GM12878 (cell line): ENCODE results near the gene ADCY7. TPM values are rescaled to one million over a fixed set of nuclear protein-coding genes. Genes with fewer than 3 reads are reported as not detected.

ENCODE experiments used
- BACH1 ChIP-seq: fragments of 450-650 bp; IDR thresholded peaks from 2 replicates; pipeline ENCODE4 v1.6.1; 2017; ENCODE audit warnings: mild to moderate bottlenecking, borderline replicate concordance
- BHLHE40 ChIP-seq, 2 experiments: fragments of 450-650 bp in 1 of 2; IDR thresholded peaks; 2 replicates each; pipeline ENCODE4 v1.6.1; 2011 to 2017; ENCODE audit warnings: low read depth in 2 of 2, borderline replicate concordance in 1 of 2, improper control_type of control experiment in 1 of 2, low read length in 1 of 2, mild to moderate bottlenecking in 1 of 2
- CHD4 ChIP-seq: fragments of 200-600 bp; sonication (generic); IDR thresholded peaks from 2 replicates; pipeline ENCODE4 v1.6.1; 2016; ENCODE audit warnings: mild to moderate bottlenecking
- EED ChIP-seq: sonication (generic); IDR thresholded peaks from 2 replicates; pipeline ENCODE4 v1.6.1; 2016; ENCODE audit warnings: antibody characterized with exemption, low read depth
- FOXM1 ChIP-seq: IDR thresholded peaks from 2 replicates; pipeline ENCODE4 v1.6.1; 2012; ENCODE audit warnings: low read depth, mild to moderate bottlenecking, inconsistent platforms, low read length, moderate library complexity
- JUND ChIP-seq: IDR thresholded peaks from 2 replicates; pipeline ENCODE4 v1.6.1; 2012; ENCODE audit warnings: low read depth, mild to moderate bottlenecking, low read length, improper control_type of control experiment, moderate library complexity
- KLF5 ChIP-seq: fragments of 450-650 bp; IDR thresholded peaks from 2 replicates; pipeline ENCODE4 v1.6.1; 2014; ENCODE audit warnings: mild to moderate bottlenecking; ENCODE audit not compliant: partially characterized antibody
- MTA2 ChIP-seq: fragments of 450-650 bp; IDR thresholded peaks from 2 replicates; pipeline ENCODE4 v1.6.1; 2016; ENCODE audit warnings: low read depth, mild to moderate bottlenecking, moderate library complexity
- MYC ChIP-seq: IDR thresholded peaks from 2 replicates; pipeline ENCODE4 v1.6.1; 2011; ENCODE audit warnings: mild to moderate bottlenecking, low read length, moderate library complexity, inconsistent platforms; ENCODE audit not compliant: insufficient read depth, insufficient replicate concordance, insufficient read length, severe bottlenecking
- NFIC ChIP-seq: IDR thresholded peaks from 2 replicates; pipeline ENCODE4 v1.6.1; 2012; ENCODE audit warnings: low read depth, mild to moderate bottlenecking, inconsistent platforms, low read length, moderate library complexity
- NR2C2 ChIP-seq: IDR thresholded peaks from 2 replicates; pipeline ENCODE4 v1.6.1; 2011; ENCODE audit warnings: borderline replicate concordance, low read depth; ENCODE audit not compliant: control insufficient read depth, insufficient read length
- NR2F1 ChIP-seq: fragments of 450-650 bp; conservative IDR thresholded peaks from 2 replicates; pipeline ENCODE4 v1.6.1; 2017; ENCODE audit warnings: mild to moderate bottlenecking
- POLR2A ChIP-seq: IDR thresholded peaks from 2 replicates; pipeline ENCODE4 v1.6.1; 2011; ENCODE audit warnings: low read depth, mild to moderate bottlenecking, low read length
- POLR2AphosphoS2 ChIP-seq: IDR thresholded peaks from 2 replicates; pipeline ENCODE4 v1.6.1; 2011; ENCODE audit warnings: low read depth, mild to moderate bottlenecking, low read length, improper control_type of control experiment, moderate library complexity
- SPI1 ChIP-seq: IDR thresholded peaks from 2 replicates; pipeline ENCODE4 v1.6.1; 2011; ENCODE audit warnings: low read depth, mild to moderate bottlenecking, low read length, moderate library complexity, borderline replicate concordance; ENCODE audit not compliant: insufficient read depth
- SREBF2 ChIP-seq: IDR thresholded peaks from 2 replicates; pipeline ENCODE4 v1.6.1; 2012; ENCODE audit warnings: mild to moderate bottlenecking, low read length
- STAT3 ChIP-seq: IDR thresholded peaks from 2 replicates; pipeline ENCODE4 v1.6.1; 2011; ENCODE audit warnings: low read depth, low read length, improper control_type of control experiment
- TBL1XR1 ChIP-seq: IDR thresholded peaks from 2 replicates; pipeline ENCODE4 v1.6.1; 2012; ENCODE audit warnings: low read depth, low read length, improper control_type of control experiment
- YBX1 ChIP-seq: fragments of 450-650 bp; IDR thresholded peaks from 2 replicates; pipeline ENCODE4 v1.6.1; 2016; ENCODE audit warnings: antibody characterized with exemption
- polyA plus RNA-seq, 11 experiments: library from polyadenylated mRNA; depleted of rRNA in 4 of 11; unstranded in 6 of 11; stranded (reverse) in 5 of 11; fragments of >200 nt; fragmentation: Nextera tagmentation in 4 of 11; fragmentation: Illumina TruSeq in 1 of 11; extraction: Ambion mirVana in 4 of 11; extraction: Trizol in 1 of 11; gene quantifications; 1 replicate in 1 of 11; 2 replicates in 10 of 11; pipeline versions ENCODE4 v1.2.1 to v1.2.3, GENCODE V29; 2011 to 2016; ENCODE audit warnings: inconsistent platforms in 2 of 11, missing spikeins in 2 of 11, low read depth in 1 of 11
- total RNA-seq, 4 experiments: library from RNA; depleted of rRNA in 3 of 4; stranded (reverse); fragments of >200 nt in 3 of 4; fragmentation: Illumina TruSeq in 1 of 4; extraction: Trizol in 1 of 4; gene quantifications; 2 replicates each; pipeline versions ENCODE4 v1.2.1 to v1.2.3, GENCODE V29; 2013 to 2021
- TF ChIP-seq, protein P1 (sequence below): IDR thresholded peaks from 2 replicates; pipeline ENCODE4 v1.6.1; 2012; ENCODE audit warnings: mild to moderate bottlenecking, low read depth, low read length
- TF ChIP-seq, protein P2 (sequence below): IDR thresholded peaks from 2 replicates; pipeline ENCODE4 v1.6.1; 2012; ENCODE audit warnings: low read depth, low read length, improper control_type of control experiment
- TF ChIP-seq, protein P3 (sequence below): IDR thresholded peaks from 2 replicates; pipeline ENCODE4 v1.6.1; 2011; ENCODE audit warnings: borderline replicate concordance, low read depth, mild to moderate bottlenecking, moderate library complexity, mixed read lengths, low read length; ENCODE audit not compliant: insufficient read depth; ENCODE audit errors: extremely low read length
- TF ChIP-seq, protein P4 (sequence below): fragments of 150-350 bp; IDR thresholded peaks from 2 replicates; pipeline ENCODE4 v1.6.1; 2016; ENCODE audit warnings: low read depth, low read length

ADCY7 gene
- total and polyA plus RNA-seq, 10 of the 15 experiments (the other 5 are each of a cell fraction or from before 2014, with no cell fraction given), result 1.2 to 87.9 (median 24.4) TPM

DNA sequence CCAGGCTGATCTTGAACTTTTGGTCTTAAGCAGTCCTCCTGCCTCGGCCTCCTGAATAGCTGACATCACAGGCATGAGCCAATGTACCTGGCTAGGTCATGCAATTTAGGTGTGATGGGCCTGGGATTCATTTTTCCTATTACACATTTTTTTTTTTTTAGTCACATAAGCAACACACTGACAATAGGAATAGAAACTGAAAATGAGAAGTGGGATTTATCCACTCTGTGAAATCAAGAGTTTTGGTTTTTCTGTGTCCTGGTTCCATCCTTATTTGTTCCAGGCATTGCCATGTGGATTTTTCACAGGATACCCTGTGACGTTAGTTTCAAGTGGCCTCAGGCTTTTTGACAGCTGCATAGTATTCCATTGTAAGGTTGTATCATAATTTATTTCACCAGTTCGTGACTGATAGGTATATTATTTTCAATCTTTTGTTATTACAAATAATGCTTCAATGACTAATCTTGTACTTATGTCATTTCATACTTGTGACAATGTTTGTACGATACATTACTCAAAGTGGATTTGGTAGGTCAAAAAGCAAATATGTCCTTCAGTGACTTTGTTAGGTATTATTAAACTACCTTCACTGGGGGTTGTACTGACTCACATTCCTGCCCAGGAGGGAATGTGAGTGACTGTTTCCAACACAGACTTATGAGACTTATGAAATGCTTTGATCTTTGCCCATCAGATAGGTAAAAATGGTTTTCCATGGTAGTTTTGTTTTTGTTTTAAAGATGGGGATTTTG lies 10.6 kb downstream of the ADCY7 start (continued):
- TF ChIP-seq, protein P1, sequence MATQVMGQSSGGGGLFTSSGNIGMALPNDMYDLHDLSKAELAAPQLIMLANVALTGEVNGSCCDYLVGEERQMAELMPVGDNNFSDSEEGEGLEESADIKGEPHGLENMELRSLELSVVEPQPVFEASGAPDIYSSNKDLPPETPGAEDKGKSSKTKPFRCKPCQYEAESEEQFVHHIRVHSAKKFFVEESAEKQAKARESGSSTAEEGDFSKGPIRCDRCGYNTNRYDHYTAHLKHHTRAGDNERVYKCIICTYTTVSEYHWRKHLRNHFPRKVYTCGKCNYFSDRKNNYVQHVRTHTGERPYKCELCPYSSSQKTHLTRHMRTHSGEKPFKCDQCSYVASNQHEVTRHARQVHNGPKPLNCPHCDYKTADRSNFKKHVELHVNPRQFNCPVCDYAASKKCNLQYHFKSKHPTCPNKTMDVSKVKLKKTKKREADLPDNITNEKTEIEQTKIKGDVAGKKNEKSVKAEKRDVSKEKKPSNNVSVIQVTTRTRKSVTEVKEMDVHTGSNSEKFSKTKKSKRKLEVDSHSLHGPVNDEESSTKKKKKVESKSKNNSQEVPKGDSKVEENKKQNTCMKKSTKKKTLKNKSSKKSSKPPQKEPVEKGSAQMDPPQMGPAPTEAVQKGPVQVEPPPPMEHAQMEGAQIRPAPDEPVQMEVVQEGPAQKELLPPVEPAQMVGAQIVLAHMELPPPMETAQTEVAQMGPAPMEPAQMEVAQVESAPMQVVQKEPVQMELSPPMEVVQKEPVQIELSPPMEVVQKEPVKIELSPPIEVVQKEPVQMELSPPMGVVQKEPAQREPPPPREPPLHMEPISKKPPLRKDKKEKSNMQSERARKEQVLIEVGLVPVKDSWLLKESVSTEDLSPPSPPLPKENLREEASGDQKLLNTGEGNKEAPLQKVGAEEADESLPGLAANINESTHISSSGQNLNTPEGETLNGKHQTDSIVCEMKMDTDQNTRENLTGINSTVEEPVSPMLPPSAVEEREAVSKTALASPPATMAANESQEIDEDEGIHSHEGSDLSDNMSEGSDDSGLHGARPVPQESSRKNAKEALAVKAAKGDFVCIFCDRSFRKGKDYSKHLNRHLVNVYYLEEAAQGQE, result no peak
- peak; percentile 57; the same call in 1 of the 2 replicates for TF ChIP-seq NFIC
- TF ChIP-seq KLF5, result no peak
- TF ChIP-seq POLR2AphosphoS2, result no peak
- TF ChIP-seq JUND, result no peak
- TF ChIP-seq EED, result peak; percentile 98
- TF ChIP-seq SREBF2, result no peak
- TF ChIP-seq POLR2A, result no peak
- no peak for TF ChIP-seq FOXM1
- TF ChIP-seq BHLHE40 (IDR thresholded peaks at IDR 0.05; ENCODE audit: borderline replicate concordance in 1 of 2, low read depth in 2 of 2, low read length in 1 of 2), result no peak
- no peak for TF ChIP-seq MYC
- no peak for TF ChIP-seq BACH1
- no peak for TF ChIP-seq TBL1XR1
- TF ChIP-seq, protein P2, sequence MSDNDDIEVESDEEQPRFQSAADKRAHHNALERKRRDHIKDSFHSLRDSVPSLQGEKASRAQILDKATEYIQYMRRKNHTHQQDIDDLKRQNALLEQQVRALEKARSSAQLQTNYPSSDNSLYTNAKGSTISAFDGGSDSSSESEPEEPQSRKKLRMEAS, result no peak
- peak; percentile 32; the same call in 1 of the 2 replicates for TF ChIP-seq MTA2
- TF ChIP-seq SPI1, result peak; percentile 85
- TF ChIP-seq NR2F1, result no peak
- no peak for TF ChIP-seq NR2C2
- TF ChIP-seq STAT3, result no peak
- TF ChIP-seq, protein P3, sequence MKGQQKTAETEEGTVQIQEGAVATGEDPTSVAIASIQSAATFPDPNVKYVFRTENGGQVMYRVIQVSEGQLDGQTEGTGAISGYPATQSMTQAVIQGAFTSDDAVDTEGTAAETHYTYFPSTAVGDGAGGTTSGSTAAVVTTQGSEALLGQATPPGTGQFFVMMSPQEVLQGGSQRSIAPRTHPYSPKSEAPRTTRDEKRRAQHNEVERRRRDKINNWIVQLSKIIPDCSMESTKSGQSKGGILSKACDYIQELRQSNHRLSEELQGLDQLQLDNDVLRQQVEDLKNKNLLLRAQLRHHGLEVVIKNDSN, result no peak
- TF ChIP-seq, protein P4, sequence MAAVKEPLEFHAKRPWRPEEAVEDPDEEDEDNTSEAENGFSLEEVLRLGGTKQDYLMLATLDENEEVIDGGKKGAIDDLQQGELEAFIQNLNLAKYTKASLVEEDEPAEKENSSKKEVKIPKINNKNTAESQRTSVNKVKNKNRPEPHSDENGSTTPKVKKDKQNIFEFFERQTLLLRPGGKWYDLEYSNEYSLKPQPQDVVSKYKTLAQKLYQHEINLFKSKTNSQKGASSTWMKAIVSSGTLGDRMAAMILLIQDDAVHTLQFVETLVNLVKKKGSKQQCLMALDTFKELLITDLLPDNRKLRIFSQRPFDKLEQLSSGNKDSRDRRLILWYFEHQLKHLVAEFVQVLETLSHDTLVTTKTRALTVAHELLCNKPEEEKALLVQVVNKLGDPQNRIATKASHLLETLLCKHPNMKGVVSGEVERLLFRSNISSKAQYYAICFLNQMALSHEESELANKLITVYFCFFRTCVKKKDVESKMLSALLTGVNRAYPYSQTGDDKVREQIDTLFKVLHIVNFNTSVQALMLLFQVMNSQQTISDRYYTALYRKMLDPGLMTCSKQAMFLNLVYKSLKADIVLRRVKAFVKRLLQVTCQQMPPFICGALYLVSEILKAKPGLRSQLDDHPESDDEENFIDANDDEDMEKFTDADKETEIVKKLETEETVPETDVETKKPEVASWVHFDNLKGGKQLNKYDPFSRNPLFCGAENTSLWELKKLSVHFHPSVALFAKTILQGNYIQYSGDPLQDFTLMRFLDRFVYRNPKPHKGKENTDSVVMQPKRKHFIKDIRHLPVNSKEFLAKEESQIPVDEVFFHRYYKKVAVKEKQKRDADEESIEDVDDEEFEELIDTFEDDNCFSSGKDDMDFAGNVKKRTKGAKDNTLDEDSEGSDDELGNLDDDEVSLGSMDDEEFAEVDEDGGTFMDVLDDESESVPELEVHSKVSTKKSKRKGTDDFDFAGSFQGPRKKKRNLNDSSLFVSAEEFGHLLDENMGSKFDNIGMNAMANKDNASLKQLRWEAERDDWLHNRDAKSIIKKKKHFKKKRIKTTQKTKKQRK, result no peak
- no peak for TF ChIP-seq CHD4
- no peak for TF ChIP-seq YBX1
